ENCODE results near the gene SCUBE2.

Gene SCUBE2

GRCh38 chr11:9070749-9071491 is 20.5 kb downstream of the SCUBE2 start:
- TF ChIP-seq EGR1 (IDR thresholded peaks at IDR 0.05) (no peak), TEAD4 (IDR thresholded peaks at IDR 0.05) (no peak)

- TF ChIP-seq EP300 (IDR thresholded peaks at IDR 0.05; ENCODE audit: borderline replicate concordance), result no peak
- no peak for TF ChIP-seq MAX (IDR thresholded peaks at IDR 0.05)
- no peak for TF ChIP-seq USF1 (IDR thresholded peaks at IDR 0.05)
- no peak for TF ChIP-seq REST (IDR thresholded peaks at IDR 0.05; ENCODE audit: low read depth)
- no peak for TF ChIP-seq CREB1 (IDR thresholded peaks at IDR 0.05; ENCODE audit: low read depth)
- no peak for TF ChIP-seq NFIC (IDR thresholded peaks at IDR 0.05)
- TF ChIP-seq TAF1 (IDR thresholded peaks at IDR 0.05; ENCODE audit: low read depth), result no peak
- TF ChIP-seq ZBTB7A (IDR thresholded peaks at IDR 0.05; ENCODE audit: low read depth), result no peak
- no peak for TF ChIP-seq EGR1 (IDR thresholded peaks at IDR 0.05)
- no peak for TF ChIP-seq RAD21 (IDR thresholded peaks at IDR 0.05; ENCODE audit: low read depth)
- no peak for TF ChIP-seq TCF12 (IDR thresholded peaks at IDR 0.05; ENCODE audit: low read depth)
- TF ChIP-seq CEBPB (IDR thresholded peaks at IDR 0.05), result no peak
These were observed 21.4 kb downstream of the SCUBE2 start for GRCh38 chr11:9069862-9070470.

GRCh38 chr11:9069256-9069655 is 22.1 kb downstream of the SCUBE2 start:
- TF ChIP-seq REST (IDR thresholded peaks at IDR 0.05; ENCODE audit: low read depth) (no peak), TEAD4 (IDR thresholded peaks at IDR 0.05) (no peak), CEBPB (IDR thresholded peaks at IDR 0.05) (no peak), RAD21 (IDR thresholded peaks at IDR 0.05; ENCODE audit: low read depth) (no peak), EP300 (IDR thresholded peaks at IDR 0.05; ENCODE audit: borderline replicate concordance) (no peak), ZBTB7A (IDR thresholded peaks at IDR 0.05; ENCODE audit: low read depth) (no peak)

- no peak for TF ChIP-seq CREB1 (IDR thresholded peaks at IDR 0.05; ENCODE audit: low read depth)
- no peak for TF ChIP-seq TEAD4 (IDR thresholded peaks at IDR 0.05)
- TF ChIP-seq MAX (IDR thresholded peaks at IDR 0.05), result no peak
- TF ChIP-seq NFIC (IDR thresholded peaks at IDR 0.05), result no peak
- TF ChIP-seq EGR1 (IDR thresholded peaks at IDR 0.05), result no peak
These were observed 24.9 kb downstream of the SCUBE2 start for GRCh38 chr11:9066433-9066925.

GRCh38 chr11:9065607-9066432 is 25.6 kb downstream of the SCUBE2 start:
- no peak for TF ChIP-seq USF1 (IDR thresholded peaks at IDR 0.05)

- no peak for TF ChIP-seq EGR1 (IDR thresholded peaks at IDR 0.05)
- TF ChIP-seq YY1 (IDR thresholded peaks at IDR 0.05; ENCODE audit: low read depth), result no peak
- no peak for TF ChIP-seq REST (IDR thresholded peaks at IDR 0.05; ENCODE audit: low read depth)
- TF ChIP-seq EP300 (IDR thresholded peaks at IDR 0.05; ENCODE audit: borderline replicate concordance), result no peak
These were observed 29.6 kb downstream of the SCUBE2 start for GRCh38 chr11:9061807-9062206.
